A549 (cell line): ENCODE data around the gene BABAM2.

ENCODE experiments used
- BHLHE40 ChIP-seq: IDR thresholded peaks from 2 replicates; pipeline ENCODE4 v1.6.1; 2012; ENCODE audit warnings: low read depth, low read length, inconsistent platforms
- EP300 ChIP-seq, 2 experiments: fragments of >200 bp; sonication (Bioruptor Twin); formaldehyde crosslinking; IDR thresholded peaks; 2 replicates in 1 of 2; 3 replicates in 1 of 2; pipeline ENCODE4 v1.6.1; 2016 to 2017
- JUNB ChIP-seq: fragments of >200 bp; sonication (Bioruptor Twin); formaldehyde crosslinking; IDR thresholded peaks from 2 replicates; pipeline ENCODE4 v1.6.1; 2016
- POLR2A ChIP-seq: IDR thresholded peaks from 2 replicates; pipeline ENCODE4 v1.6.1; 2012; ENCODE audit warnings: mild to moderate bottlenecking, low read length
- TF ChIP-seq, protein P1 (sequence below): fragments of >200 bp; sonication (Bioruptor Twin); formaldehyde crosslinking; IDR thresholded peaks from 3 replicates; pipeline ENCODE4 v1.5.1; 2016
- TF ChIP-seq, protein P2 (sequence below): IDR thresholded peaks from 2 replicates; pipeline ENCODE4 v1.6.1; 2012

DNA sequence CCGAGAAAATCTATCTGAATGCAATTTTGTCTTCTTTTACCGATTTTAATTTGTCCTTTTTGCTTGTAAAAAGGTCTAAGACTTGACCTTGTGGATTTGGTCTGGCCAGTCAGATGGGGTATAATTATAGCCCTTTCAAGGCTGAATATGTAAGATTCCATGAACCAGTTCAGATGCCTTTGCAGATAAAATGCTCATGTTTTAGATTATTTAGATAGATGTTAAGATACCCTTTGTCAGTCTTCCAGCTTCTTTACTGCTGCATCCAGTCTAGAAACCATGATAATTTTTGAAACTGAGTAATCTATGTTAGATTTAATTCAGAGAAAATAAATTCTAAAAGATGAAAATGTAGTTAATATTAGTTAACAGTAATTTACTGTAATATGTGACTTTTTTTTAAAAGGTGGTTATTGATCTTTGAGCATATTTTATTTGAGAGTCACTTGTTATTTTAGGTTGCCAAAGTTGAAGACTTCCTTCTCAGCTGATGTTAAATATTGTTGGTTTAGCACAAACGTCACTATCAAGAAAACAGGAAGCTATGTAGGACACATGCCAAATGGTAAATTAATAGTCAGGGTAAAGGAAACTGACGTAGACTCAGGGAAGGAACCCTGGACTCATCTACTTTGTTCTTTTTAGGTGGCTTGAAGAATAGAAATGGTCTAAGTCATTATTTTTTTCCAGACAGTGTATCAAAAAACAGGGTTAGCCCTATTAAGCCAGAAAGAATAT, 29.8 kb downstream of the BABAM2 start:
- TF ChIP-seq POLR2A = no peak
- TF ChIP-seq, protein P1, sequence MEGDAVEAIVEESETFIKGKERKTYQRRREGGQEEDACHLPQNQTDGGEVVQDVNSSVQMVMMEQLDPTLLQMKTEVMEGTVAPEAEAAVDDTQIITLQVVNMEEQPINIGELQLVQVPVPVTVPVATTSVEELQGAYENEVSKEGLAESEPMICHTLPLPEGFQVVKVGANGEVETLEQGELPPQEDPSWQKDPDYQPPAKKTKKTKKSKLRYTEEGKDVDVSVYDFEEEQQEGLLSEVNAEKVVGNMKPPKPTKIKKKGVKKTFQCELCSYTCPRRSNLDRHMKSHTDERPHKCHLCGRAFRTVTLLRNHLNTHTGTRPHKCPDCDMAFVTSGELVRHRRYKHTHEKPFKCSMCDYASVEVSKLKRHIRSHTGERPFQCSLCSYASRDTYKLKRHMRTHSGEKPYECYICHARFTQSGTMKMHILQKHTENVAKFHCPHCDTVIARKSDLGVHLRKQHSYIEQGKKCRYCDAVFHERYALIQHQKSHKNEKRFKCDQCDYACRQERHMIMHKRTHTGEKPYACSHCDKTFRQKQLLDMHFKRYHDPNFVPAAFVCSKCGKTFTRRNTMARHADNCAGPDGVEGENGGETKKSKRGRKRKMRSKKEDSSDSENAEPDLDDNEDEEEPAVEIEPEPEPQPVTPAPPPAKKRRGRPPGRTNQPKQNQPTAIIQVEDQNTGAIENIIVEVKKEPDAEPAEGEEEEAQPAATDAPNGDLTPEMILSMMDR = no peak
- peak; percentile 89 to 94; a peak in 3 of 5 replicates for TF ChIP-seq EP300 (IDR thresholded peaks at IDR 0.05)
- no peak for TF ChIP-seq BHLHE40
- TF ChIP-seq JUNB = peak; percentile 84
- TF ChIP-seq, protein P2, sequence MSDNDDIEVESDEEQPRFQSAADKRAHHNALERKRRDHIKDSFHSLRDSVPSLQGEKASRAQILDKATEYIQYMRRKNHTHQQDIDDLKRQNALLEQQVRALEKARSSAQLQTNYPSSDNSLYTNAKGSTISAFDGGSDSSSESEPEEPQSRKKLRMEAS = peak; percentile 33; the same call in 1 of the 2 replicates
